ENCODE measurements around the gene LMAN2. TPM values are rescaled to one million over a fixed set of nuclear protein-coding genes. Genes with fewer than 3 reads are reported as not detected.

The LMAN2 gene
- total RNA-seq, 2 experiments from 2014 or later = 116 to 144 TPM

DNA sequence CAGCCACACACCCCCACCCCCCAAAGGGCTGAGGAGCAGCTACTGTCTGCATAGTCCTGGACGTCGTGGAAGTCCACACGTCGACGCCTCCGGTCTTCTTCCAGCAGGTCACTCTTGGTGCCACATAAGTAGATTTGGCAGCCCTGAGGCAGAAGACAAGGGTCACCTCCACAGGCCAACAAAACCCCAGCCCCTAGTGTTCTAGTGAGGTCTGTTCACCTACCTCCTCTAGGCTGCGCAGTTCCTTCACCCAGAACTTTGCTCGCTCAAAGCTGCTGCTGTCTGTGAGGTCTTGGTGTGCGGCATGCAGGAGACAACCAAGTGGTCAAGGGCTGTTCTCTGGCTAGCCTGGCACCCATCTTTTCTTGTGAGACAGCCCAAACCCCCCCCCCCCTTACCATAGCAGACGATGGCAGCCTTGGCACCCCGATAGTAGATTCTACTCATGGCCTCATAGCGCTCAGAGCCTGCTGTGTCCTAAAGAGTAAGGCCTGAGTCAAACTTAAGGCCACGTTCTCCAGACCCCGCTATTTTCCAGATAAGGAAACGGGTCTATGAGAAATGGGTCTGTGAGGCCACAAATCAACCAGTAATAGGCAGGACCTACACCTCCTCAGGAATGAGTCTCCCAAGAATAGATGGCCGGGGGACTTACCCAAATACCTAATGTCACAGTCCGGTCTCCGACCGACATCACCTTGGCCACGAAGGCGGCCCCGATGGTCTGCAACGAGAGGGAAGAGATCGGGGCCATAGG lies 48.9 kb downstream of the LMAN2 start:
- peaks cover 61% of the 10 kb centered on the region for H3K4me1 ChIP-seq (ENCODE audit: insufficient read depth, low read length, poor library complexity, severe bottlenecking)
- ChIA-PET POLR2A (interaction anchor here (1.1 to 1.2 kb wide), 2 partner anchors 8 to 10 kb away, joined by 3 to 4 read pairs; no protein-coding TSS in a partner anchor), CTCF (ENCODE audit: unreplicated experiment) (interaction anchor here (1.4 kb wide), 1 partner anchor 8 kb away, joined by 6 read pairs; no protein-coding TSS in a partner anchor)
- H3K4me2 ChIP-seq (ENCODE audit: low read length) = peak overlapping the region; percentile 93
- peaks cover 68% of the 10 kb centered on the region for H3K36me3 ChIP-seq (ENCODE audit: insufficient read depth, low read length)
- intact Hi-C loops (cut with micrococcal nuclease; ENCODE audit: unreplicated experiment) = loop anchor here (1.0 to 10.0 kb wide), 4 partner anchors 125 to 655 kb away; partner anchors contain the start of gene TSPAN17
- H3K79me2 ChIP-seq (ENCODE audit: insufficient read depth, low read depth, low read length) = peaks cover 41% of the 10 kb centered on the region
- TF ChIP-seq EZH2phosphoT487 (IDR thresholded peaks at IDR 0.05; ENCODE audit: borderline replicate concordance, low read depth, low read length) = no peak
- TF ChIP-seq, protein P1, sequence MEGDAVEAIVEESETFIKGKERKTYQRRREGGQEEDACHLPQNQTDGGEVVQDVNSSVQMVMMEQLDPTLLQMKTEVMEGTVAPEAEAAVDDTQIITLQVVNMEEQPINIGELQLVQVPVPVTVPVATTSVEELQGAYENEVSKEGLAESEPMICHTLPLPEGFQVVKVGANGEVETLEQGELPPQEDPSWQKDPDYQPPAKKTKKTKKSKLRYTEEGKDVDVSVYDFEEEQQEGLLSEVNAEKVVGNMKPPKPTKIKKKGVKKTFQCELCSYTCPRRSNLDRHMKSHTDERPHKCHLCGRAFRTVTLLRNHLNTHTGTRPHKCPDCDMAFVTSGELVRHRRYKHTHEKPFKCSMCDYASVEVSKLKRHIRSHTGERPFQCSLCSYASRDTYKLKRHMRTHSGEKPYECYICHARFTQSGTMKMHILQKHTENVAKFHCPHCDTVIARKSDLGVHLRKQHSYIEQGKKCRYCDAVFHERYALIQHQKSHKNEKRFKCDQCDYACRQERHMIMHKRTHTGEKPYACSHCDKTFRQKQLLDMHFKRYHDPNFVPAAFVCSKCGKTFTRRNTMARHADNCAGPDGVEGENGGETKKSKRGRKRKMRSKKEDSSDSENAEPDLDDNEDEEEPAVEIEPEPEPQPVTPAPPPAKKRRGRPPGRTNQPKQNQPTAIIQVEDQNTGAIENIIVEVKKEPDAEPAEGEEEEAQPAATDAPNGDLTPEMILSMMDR (conservative IDR thresholded peaks at IDR 0.05; ENCODE audit: low read length) = peak; percentile 70
- H3K9me3 ChIP-seq (ENCODE audit: low read length) = no peaks in the 10 kb centered on the region
- peaks cover 14% of the 10 kb centered on the region for H4K20me1 ChIP-seq (ENCODE audit: insufficient read depth, low read length)
- BruUV-seq (replicated peaks) = no TSS peak
- no peaks in the 10 kb centered on the region for H3K9me2 ChIP-seq (ENCODE audit: insufficient read depth, low read length)
- no peak overlapping the region for H2AFZ ChIP-seq (ENCODE audit: low read length)
- H3K27ac ChIP-seq (ENCODE audit: low read depth, low read length, poor library complexity, severe bottlenecking) = peak overlapping the region; percentile 73
- peak; percentile 75 for DNase-seq (ENCODE audit: low spot score)
- peak overlapping the region; percentile 100 for H3K4me3 ChIP-seq (ENCODE audit: low read depth, low read length, poor library complexity, severe bottlenecking)

DNA sequence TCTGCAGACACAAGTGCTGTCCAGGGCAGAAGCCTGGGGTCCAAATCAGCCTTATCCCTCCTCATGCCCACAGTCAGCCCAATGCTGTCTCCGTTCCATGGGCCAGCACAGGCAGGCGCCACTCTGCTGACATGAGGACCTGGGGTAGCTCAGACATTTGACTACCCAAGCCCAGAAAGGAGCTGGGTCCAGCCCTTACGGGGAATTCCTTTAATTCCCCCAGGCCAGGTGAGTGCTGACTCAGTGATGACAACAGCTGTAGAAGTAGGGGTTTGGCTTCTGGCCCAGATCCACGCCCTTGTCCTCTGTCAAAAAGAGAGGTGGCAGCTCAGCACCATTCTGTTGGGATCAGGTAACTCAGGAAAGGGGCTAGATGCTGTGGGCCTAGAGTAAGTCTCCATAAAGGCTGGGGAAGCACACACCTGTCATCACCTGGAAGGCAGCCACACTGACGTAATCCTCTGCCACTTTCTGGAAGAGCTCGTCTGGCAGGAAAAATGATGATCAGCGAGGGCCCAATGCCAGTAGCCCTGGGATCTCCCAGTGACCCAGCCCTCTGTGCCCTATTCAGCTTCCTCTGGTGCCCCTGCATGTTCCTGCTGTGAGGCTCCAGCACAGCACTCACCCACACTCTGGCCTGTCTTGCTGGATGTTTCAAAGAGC lies 49.8 kb downstream of the LMAN2 start:
- POLR2A ChIA-PET = interaction anchor here (0.6 to 1.3 kb wide), 5 partner anchors 9 to 1360 kb away, joined by 3 to 6 read pairs (median 4); no protein-coding TSS in a partner anchor
- H4K20me1 ChIP-seq (ENCODE audit: insufficient read depth, low read length) = peaks cover 14% of the 10 kb centered on the region
- H2AFZ ChIP-seq (ENCODE audit: low read length) = no peak overlapping the region
- BruUV-seq (replicated peaks) = TSS peak; percentile 47
- H3K4me2 ChIP-seq (ENCODE audit: low read length) = peak overlapping the region; percentile 93
- H3K79me2 ChIP-seq (ENCODE audit: insufficient read depth, low read depth, low read length) = peaks cover 41% of the 10 kb centered on the region
- H3K4me1 ChIP-seq (ENCODE audit: insufficient read depth, low read length, poor library complexity, severe bottlenecking) = peaks cover 56% of the 10 kb centered on the region
- intact Hi-C loops (cut with micrococcal nuclease; ENCODE audit: unreplicated experiment) = loop anchor here (5.0 to 10.0 kb wide), 3 partner anchors 124 to 654 kb away; partner anchors contain the start of gene TSPAN17
- peaks cover 67% of the 10 kb centered on the region for H3K36me3 ChIP-seq (ENCODE audit: insufficient read depth, low read length)
- H3K9me2 ChIP-seq (ENCODE audit: insufficient read depth, low read length) = no peaks in the 10 kb centered on the region
- no peak for DNase-seq (ENCODE audit: low spot score)
- CTCF ChIA-PET (ENCODE audit: unreplicated experiment) = interaction anchor here (0.6 to 1.4 kb wide), 4 partner anchors 9 to 188 kb away, joined by 3 to 6 read pairs (median 3); no protein-coding TSS in a partner anchor
- TF ChIP-seq EZH2phosphoT487 (IDR thresholded peaks at IDR 0.05; ENCODE audit: borderline replicate concordance, low read depth, low read length) = no peak
- TF ChIP-seq, protein P1 (conservative IDR thresholded peaks at IDR 0.05; ENCODE audit: low read length) = no peak
- no peaks in the 10 kb centered on the region for H3K9me3 ChIP-seq (ENCODE audit: low read length)
- peak overlapping the region; percentile 100 for H3K4me3 ChIP-seq (ENCODE audit: low read depth, low read length, poor library complexity, severe bottlenecking)
- H3K27ac ChIP-seq (ENCODE audit: low read depth, low read length, poor library complexity, severe bottlenecking) = peak overlapping the region; percentile 73

Data from OCI-LY7 (cell line).